ENCODE measurements around the gene NGEF. TPM values are rescaled to one million over a fixed set of nuclear protein-coding genes. Genes with fewer than 3 reads are reported as not detected.

NGEF gene
- total and polyA plus RNA-seq, 8 donors = 3.3 to 7.1 (median 5.4) TPM

DNA sequence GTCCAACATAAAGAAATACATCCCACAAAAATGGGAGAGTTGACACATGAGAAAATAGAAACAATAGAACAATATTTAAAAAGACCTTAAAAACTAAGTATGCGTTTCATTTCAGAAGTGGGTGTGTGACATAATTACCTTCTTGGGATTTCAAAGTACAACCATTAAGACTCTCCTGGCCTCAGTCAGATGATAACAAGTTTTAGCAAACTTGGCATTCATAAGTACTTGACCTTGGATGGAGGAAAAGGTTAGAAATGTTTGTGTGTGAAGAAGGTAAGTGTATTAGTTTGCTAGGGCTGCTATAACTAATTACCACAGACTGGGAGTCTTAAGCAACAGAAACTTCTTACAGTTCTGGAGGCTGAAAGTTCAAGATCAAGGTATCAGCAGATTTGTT is 4.9 kb upstream of the NGEF start:
- DNase-seq (no peak), ATAC-seq (no peak), FAIRE-seq (no peak)
- 93 to 98% methylated on average over 1 of the region's 1 CpG for WGBS, 2 donors
- intact Hi-C loops (cut with DNase I) = no loop called here
- Histone ChIP-seq H3K4me1 (peaks cover 0 to 5% (median 4%) of the 10 kb centered on the region in 3 donors), H3K27me3 (no peaks in the 10 kb centered on the region), H3K9me3 (no peaks in the 10 kb centered on the region), H3K4me3 (no peak overlapping the region), H3K27ac (no peak overlapping the region), H3K36me3 (no peaks in the 10 kb centered on the region)
- TF ChIP-seq, protein P1, sequence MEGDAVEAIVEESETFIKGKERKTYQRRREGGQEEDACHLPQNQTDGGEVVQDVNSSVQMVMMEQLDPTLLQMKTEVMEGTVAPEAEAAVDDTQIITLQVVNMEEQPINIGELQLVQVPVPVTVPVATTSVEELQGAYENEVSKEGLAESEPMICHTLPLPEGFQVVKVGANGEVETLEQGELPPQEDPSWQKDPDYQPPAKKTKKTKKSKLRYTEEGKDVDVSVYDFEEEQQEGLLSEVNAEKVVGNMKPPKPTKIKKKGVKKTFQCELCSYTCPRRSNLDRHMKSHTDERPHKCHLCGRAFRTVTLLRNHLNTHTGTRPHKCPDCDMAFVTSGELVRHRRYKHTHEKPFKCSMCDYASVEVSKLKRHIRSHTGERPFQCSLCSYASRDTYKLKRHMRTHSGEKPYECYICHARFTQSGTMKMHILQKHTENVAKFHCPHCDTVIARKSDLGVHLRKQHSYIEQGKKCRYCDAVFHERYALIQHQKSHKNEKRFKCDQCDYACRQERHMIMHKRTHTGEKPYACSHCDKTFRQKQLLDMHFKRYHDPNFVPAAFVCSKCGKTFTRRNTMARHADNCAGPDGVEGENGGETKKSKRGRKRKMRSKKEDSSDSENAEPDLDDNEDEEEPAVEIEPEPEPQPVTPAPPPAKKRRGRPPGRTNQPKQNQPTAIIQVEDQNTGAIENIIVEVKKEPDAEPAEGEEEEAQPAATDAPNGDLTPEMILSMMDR (IDR thresholded peaks at IDR 0.05) = no peak

DNA sequence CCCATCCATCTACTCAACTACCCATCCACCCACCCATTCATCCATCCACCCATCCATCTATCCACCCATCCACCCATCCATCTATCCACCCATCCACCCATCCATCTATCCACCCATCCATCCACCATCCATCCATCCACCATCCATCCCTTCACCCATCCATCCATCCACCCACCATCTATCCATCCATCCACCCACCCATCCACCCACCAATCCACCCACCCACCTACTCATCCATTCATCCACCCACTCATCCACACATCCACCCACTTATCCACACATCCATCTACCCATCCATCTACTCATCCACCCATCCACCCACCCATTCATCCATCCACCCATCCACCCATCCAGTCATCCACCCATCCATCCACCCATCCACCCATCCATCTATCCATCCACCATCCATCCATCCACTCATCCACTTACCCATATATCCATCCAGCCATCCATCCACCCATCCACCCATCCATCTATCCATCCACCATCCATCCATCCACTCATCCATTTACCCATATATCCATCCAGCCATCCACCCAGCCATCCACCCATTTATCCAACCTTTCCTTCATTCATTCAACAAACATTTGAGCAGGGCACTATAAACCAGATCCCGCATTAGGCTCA is 2.1 kb upstream of the NGEF start:
- intact Hi-C loops (cut with DNase I) = no loop called here
- FAIRE-seq (no peak), DNase-seq (no peak), ATAC-seq (no peak)
- 94 to 100% methylated on average over 1 of the region's 1 CpG for WGBS, 2 donors
- no peak overlapping the region for H3K27ac ChIP-seq
- no peaks in the 10 kb centered on the region for H3K36me3 ChIP-seq
- H3K4me3 ChIP-seq = no peak overlapping the region
- H3K9me3 ChIP-seq = no peaks in the 10 kb centered on the region
- H3K27me3 ChIP-seq = no peaks in the 10 kb centered on the region
- peaks cover 4 to 20% (median 7%) of the 10 kb centered on the region in 3 donors for H3K4me1 ChIP-seq
- TF ChIP-seq, protein P1 (IDR thresholded peaks at IDR 0.05) = no peak

DNA sequence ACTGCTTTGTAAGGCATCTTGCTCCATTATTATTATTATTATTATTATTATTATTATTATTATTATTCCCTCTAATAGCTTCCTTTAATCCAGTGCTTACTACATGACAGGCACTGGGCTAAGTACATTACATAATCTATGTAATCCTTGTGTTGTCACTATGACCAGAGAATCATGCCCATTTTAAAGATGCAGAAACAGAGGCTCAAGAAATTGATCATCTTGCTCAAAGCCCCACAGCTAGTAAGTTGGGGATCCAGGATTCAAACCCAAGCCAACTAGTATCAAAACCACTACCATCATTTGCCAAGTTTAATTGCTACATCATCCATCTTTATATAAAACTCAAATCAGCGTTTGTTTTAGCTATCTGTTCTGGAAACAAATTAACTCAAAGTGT is 594 bp upstream of the NGEF start:
- ATAC-seq (no peak), DNase-seq (no peak), FAIRE-seq (no peak)
- Histone ChIP-seq H3K9me3 (no peaks in the 10 kb centered on the region), H3K27me3 (no peaks in the 10 kb centered on the region), H3K36me3 (no peaks in the 10 kb centered on the region), H3K4me1 (peaks cover 4 to 20% (median 7%) of the 10 kb centered on the region in 3 donors), H3K27ac (peak overlapping the region; percentile 29 to 88 (median 76)), H3K4me3 (no peak overlapping the region)
- TF ChIP-seq, protein P1 (IDR thresholded peaks at IDR 0.05) = no peak
- WGBS, 2 donors = 23 to 34% methylated on average over 1 of the region's 1 CpG
- intact Hi-C loops (cut with DNase I) = no loop called here

- FAIRE-seq = no peak
- TF ChIP-seq, protein P1 (IDR thresholded peaks at IDR 0.05) = no peak
- Histone ChIP-seq H3K27ac (peak overlapping the region; percentile 29 to 88 (median 76)), H3K9me3 (no peaks in the 10 kb centered on the region), H3K36me3 (no peaks in the 10 kb centered on the region), H3K4me1 (peaks cover 4 to 20% (median 7%) of the 10 kb centered on the region in 3 donors), H3K27me3 (no peaks in the 10 kb centered on the region), H3K4me3 (peak overlapping the region in 3 of 4 donors; percentile 2 to 35 (median 32))
- ATAC-seq = peak; percentile 73 to 83 (median 79)
- intact Hi-C loops (cut with DNase I) = no loop called here
- peak in 4 of 6 donors; percentile 35 to 50 (median 43) for DNase-seq
- 24% methylated on average over 12 of the region's 12 CpGs for WGBS, 2 donors
These were observed 620 bp downstream of the NGEF start for GRCh38 chr2:233012301-233012971.

DNA sequence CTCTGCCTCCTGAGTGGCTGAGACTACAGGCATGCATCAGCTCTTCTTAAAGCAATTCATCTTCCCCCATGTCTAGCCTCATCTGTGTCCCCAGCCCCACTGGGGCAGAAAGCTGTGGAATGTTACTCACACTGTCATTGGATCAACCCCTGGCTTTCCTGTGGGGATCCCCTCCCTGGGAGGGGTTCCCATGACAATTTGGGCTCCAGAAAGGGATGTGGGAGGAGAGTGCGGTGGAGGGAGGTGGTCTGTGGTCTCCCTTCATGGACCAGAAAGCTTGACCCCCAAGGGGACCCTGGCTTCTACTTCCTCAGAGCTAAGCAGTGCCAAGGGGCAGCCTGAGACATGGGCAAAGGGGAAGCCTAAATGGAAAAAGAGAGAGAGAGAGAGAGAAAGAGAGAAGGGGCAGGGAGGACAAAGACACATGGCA is 1.3 kb downstream of the NGEF start:
- Histone ChIP-seq H3K27ac (peak overlapping the region in 2 of 4 donors; percentile 85 to 88), H3K4me3 (peak overlapping the region in 1 of 4 donors; percentile 35), H3K9me3 (no peaks in the 10 kb centered on the region), H3K4me1 (peaks cover 4 to 20% (median 7%) of the 10 kb centered on the region in 3 donors), H3K27me3 (no peaks in the 10 kb centered on the region), H3K36me3 (no peaks in the 10 kb centered on the region)
- ATAC-seq (no peak), FAIRE-seq (no peak), DNase-seq (peak in 1 of 6 donors; percentile 11)
- TF ChIP-seq, protein P1 (IDR thresholded peaks at IDR 0.05) = no peak
- 96% methylated on average over 1 of the region's 1 CpG for WGBS, 2 donors
- intact Hi-C loops (cut with DNase I) = no loop called here
